ACHN (cell line): ENCODE data around the gene AADACL4.
A peak's percentile ranks its signal among the peaks of the same experiment; 100 is the strongest.
"Not testable (repeated sequence)": the region's sequence is repeated elsewhere in the genome, so short reads cannot be mapped to it uniquely, and the experiment has no call there.

Experiments used
- DNase-seq: peaks from one replicate; pipeline ENCODE4 v3.0.0-alpha.2; 2015
- in situ Hi-C: cut with HindIII; loops from 2 replicates; pipeline ENCODE4 v1.10.0; 2017; ENCODE audit warnings: low sequenced_read_pairs, low pct_ligation_motif_present, low pct_unique_long_range_greater_than_20kb

The AADACL4 gene

GRCh38 chr1:12645401-12645800 is 1.5 kb downstream of the AADACL4 start:
- in situ Hi-C loops, DNase-seq: not testable (repeated sequence)

- DNase-seq: no peak
- in situ Hi-C loops: no loop called here
Observed at GRCh38 chr1:12648741-12649140, 4.9 kb downstream of the AADACL4 start.

GRCh38 chr1:12649971-12650421 is 6.1 kb downstream of the AADACL4 start:
- in situ Hi-C loops: no loop called here
- no peak for DNase-seq

GRCh38 chr1:12654004-12654567 is 10.2 kb downstream of the AADACL4 start:
- no peak for DNase-seq
- in situ Hi-C loops: no loop called here

GRCh38 chr1:12654657-12655056 is 10.8 kb downstream of the AADACL4 start:
- in situ Hi-C loops: no loop called here
- no peak for DNase-seq

GRCh38 chr1:12656575-12656974 is 12.7 kb downstream of the AADACL4 start:
- in situ Hi-C loops: no loop called here
- no peak for DNase-seq

- no peak for DNase-seq
- in situ Hi-C loops: no loop called here
Observed at GRCh38 chr1:12657060-12657884, 13.4 kb downstream of the AADACL4 start.

- in situ Hi-C loops, DNase-seq: not testable (repeated sequence)
Observed at GRCh38 chr1:12657885-12658512, 14.1 kb downstream of the AADACL4 start.

- DNase-seq: peak; percentile 77
- in situ Hi-C loops: no loop called here
Observed at GRCh38 chr1:12658531-12659453, 14.9 kb downstream of the AADACL4 start.

- no peak for DNase-seq
- in situ Hi-C loops: no loop called here
Observed at GRCh38 chr1:12661606-12662219, 17.8 kb downstream of the AADACL4 start.

GRCh38 chr1:12662556-12662955 is 18.7 kb downstream of the AADACL4 start:
- DNase-seq: no peak
- in situ Hi-C loops: no loop called here

GRCh38 chr1:12665511-12665910 is 21.6 kb downstream of the AADACL4 start:
- no peak for DNase-seq
- in situ Hi-C loops: no loop called here

GRCh38 chr1:12666141-12666735 is 22.4 kb downstream of the AADACL4 start:
- no peak for DNase-seq
- in situ Hi-C loops: no loop called here

- in situ Hi-C loops: no loop called here
- no peak for DNase-seq
Observed at GRCh38 chr1:12669529-12670068, 25.7 kb downstream of the AADACL4 start.

- in situ Hi-C loops: no loop called here
- no peak for DNase-seq
Observed at GRCh38 chr1:12674358-12674757, 30.5 kb downstream of the AADACL4 start.

- in situ Hi-C loops, DNase-seq: not testable (repeated sequence)
Observed at GRCh38 chr1:12676122-12676521, 32.2 kb downstream of the AADACL4 start.

- in situ Hi-C loops: no loop called here
- DNase-seq: no peak
Observed at GRCh38 chr1:12677565-12677964, 33.7 kb downstream of the AADACL4 start.

GRCh38 chr1:12678350-12678749 is 34.5 kb downstream of the AADACL4 start:
- in situ Hi-C loops: no loop called here
- no peak for DNase-seq
